Adrenal gland (tissue), 5 donors: ENCODE results near the gene NDUFB2.

Experiments used
- POLR2A ChIP-seq, 2 donors: fragments of 450-650 bp; IDR thresholded peaks; one replicate each; pipeline ENCODE4 v1.6.1; 2017; ENCODE audit warnings: antibody characterized with exemption in 2 of 2, mild to moderate bottlenecking in 2 of 2, moderate library complexity in 1 of 2
- TF ChIP-seq, protein P1 (sequence below), 6 experiments: fragments of 450-650 bp in 4 of 6; fragments of 200-600 bp in 2 of 6; sonication (generic) in 1 of 6; IDR thresholded peaks; 1 replicate in 5 of 6; 2 replicates in 1 of 6; pipeline versions ENCODE4 v1.5.1 to v1.8.0; 2016 to 2021; ENCODE audit warnings: antibody characterized with exemption in 6 of 6, mild to moderate bottlenecking in 2 of 6, moderate library complexity in 1 of 6
- donor health status: DM: no; HTN: no; CAD: no.

DNA sequence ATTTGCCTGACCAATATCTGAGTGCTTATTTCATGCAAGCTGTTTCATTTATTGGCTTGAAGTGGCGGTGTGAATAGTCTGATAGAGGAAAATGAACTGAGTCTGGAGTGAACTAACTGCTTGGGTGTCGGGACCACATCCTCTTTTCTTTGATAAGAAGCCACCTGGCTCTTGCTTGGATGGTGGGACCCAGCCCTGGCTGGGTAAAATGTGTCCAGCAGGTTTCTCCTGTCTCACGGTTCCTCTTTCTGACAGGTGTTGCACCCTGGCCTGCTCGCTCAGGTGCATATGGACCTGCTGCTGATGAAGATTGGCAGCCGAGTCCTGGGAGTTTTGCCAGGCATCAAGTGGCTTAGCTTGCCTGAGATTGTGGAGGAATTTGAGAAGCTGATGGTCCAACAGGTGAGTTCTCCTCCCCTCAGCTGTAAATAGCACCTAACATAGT lies 22.1 kb upstream of the NDUFB2 start:
- TF ChIP-seq, protein P1, sequence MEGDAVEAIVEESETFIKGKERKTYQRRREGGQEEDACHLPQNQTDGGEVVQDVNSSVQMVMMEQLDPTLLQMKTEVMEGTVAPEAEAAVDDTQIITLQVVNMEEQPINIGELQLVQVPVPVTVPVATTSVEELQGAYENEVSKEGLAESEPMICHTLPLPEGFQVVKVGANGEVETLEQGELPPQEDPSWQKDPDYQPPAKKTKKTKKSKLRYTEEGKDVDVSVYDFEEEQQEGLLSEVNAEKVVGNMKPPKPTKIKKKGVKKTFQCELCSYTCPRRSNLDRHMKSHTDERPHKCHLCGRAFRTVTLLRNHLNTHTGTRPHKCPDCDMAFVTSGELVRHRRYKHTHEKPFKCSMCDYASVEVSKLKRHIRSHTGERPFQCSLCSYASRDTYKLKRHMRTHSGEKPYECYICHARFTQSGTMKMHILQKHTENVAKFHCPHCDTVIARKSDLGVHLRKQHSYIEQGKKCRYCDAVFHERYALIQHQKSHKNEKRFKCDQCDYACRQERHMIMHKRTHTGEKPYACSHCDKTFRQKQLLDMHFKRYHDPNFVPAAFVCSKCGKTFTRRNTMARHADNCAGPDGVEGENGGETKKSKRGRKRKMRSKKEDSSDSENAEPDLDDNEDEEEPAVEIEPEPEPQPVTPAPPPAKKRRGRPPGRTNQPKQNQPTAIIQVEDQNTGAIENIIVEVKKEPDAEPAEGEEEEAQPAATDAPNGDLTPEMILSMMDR (IDR thresholded peaks at IDR 0.05): no peak
- TF ChIP-seq POLR2A (IDR thresholded peaks at IDR 0.05): no peak
